Right cardiac atrium (tissue), 5 donors: ENCODE data around the gene ECI1. TPM values are rescaled to one million over a fixed set of nuclear protein-coding genes. Genes with fewer than 3 reads are reported as not detected.

Source experiments
- ATAC-seq, 2 donors: fragments of 200-7000 bp; cut with Tn5 transposase; one replicate each; pipeline versions ENCODE4 v1.8.0 to v1.9.1; 2020; ENCODE audit warnings: moderate library complexity in 2 of 2, mild to moderate bottlenecking in 1 of 2
- DNase-seq, 3 donors: peaks; one replicate each; pipeline ENCODE4 v3.0.0-alpha.2; 2020
- H3K27ac ChIP-seq: one replicate; pipeline ENCODE4 v1.5.1; 2013; ENCODE audit warnings: mild to moderate bottlenecking, low read length, control low read depth, moderate library complexity
- H3K27me3 ChIP-seq: one replicate; pipeline ENCODE4 v1.6.1; 2013; ENCODE audit not compliant: control insufficient read depth, insufficient read depth
- H3K4me1 ChIP-seq: one replicate; pipeline ENCODE4 v1.6.1; 2013; ENCODE audit warnings: low read length; ENCODE audit not compliant: control insufficient read depth, insufficient read depth
- H3K4me3 ChIP-seq: one replicate; pipeline ENCODE4 v1.5.1; 2013; ENCODE audit warnings: low read length, control low read depth
- H3K9me3 ChIP-seq: one replicate; pipeline ENCODE4 v1.6.1; 2013; ENCODE audit warnings: low read length; ENCODE audit not compliant: control insufficient read depth
- WGBS: extraction: QIAGEN DNeasy Blood & Tissue Kit; methylation state at CpG from one replicate; pipeline ENCODE4 v1.1.7; 2013; 5-methylcytosine and 5-hydroxymethylcytosine counted together
- intact Hi-C, 4 donors: fragments of 100-400 bp; cut with DNase I; formaldehyde crosslinking; loops; one replicate each; pipeline versions ENCODE4 v1.11.0 to v1.14.0; 2022 to 2023
- polyA plus RNA-seq: library from polyadenylated mRNA; stranded (reverse); fragments of 200-250 nt; gene quantifications from one replicate; pipeline ENCODE4 v1.2.3, GENCODE V29; 2013
- total RNA-seq, 4 donors: library from RNA; stranded (reverse); fragmentation: NEBNext Ultra II Directional; extraction: Animal tissue kit (Norgen Biotek cat#: 25700); gene quantifications; one replicate each; pipeline ENCODE4 v1.2.1, GENCODE V29; 2021
- donor health status: healthy with polysubstance abuse.
- donor health status: DM: no; HTN: yes; CAD: no.
- donor health status: DM: no; HTN: no; CAD: no.
- donor health status: DM: no; HTN: yes; CAD: no; lungs with severe emphysema.
- donor health status: DM: yes; HTN: yes; CAD: no.

Gene ECI1
- total and polyA plus RNA-seq, 5 donors = 110 to 166 (median 126) TPM

- Histone ChIP-seq H3K4me3 (no peak overlapping the region), H3K27me3 (no peaks in the 10 kb centered on the region), H3K4me1 (no peaks in the 10 kb centered on the region), H3K9me3 (no peaks in the 10 kb centered on the region), H3K27ac (no peak overlapping the region)
- intact Hi-C loops = no loop called here
- 74% methylated on average over 8 of the region's 8 CpGs for WGBS
- ATAC-seq = no peak
- peak in 1 of 3 donors; percentile 24 for DNase-seq
Measured at GRCh38 chr16:2288726-2289125, 37.3 kb upstream of the ECI1 start.

DNA sequence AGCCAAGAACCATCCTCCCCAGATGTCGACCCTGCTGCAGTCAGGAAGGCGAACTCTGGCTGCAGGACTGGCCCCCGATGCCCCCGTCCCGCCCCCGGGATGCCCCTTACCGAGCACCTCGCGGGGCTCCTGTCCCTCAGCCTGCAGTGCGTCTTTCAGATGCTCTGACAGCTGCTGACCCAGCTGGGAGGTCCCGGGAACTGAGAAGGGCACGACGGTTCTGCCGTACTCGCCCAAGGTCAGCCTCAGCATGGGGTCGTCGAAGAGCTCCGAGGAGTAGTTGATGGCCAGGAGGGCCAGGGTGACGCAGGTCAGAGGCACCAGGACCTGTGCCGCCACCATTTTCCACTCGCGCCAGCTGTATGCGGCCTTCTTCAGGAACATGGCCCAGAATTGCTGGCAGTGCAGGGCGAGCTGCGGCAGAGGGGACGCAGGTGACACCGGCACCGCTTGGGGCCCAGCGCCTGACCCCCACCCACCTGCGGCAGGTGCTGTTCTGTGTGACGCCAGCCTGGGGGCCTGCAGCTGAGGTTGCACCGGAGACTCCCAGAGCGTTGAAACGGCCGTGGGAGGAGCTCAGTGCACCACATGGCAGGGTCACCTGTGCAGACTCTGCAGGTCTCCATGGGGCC lies 36.6 kb upstream of the ECI1 start:
- Histone ChIP-seq H3K9me3 (no peaks in the 10 kb centered on the region), H3K4me1 (no peaks in the 10 kb centered on the region), H3K27me3 (no peaks in the 10 kb centered on the region), H3K27ac (no peak overlapping the region), H3K4me3 (no peak overlapping the region)
- WGBS = 82% methylated on average over 35 of the region's 35 CpGs
- ATAC-seq (no peak), DNase-seq (peak in 2 of 3 donors; percentile 40 to 50)
- intact Hi-C loops = no loop called here

DNA sequence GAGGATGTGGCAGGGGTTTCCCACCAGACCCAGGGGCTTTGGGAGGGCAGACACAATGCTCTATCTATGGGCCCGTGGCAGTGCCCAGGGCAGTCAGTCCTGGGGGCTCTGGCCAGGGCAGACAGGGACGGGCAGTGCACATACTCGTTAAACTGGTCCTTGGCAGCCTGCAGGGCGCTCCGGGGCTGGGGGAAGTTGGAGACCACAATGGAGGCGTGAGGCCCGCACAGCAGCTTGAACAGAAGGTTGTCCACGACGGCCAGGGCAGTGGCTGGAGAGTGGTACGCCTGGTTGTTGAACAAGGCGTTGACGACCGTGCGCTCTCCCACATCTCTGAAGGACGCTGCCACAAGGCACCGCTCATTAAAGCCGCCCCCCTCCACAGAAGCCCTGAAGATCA lies 35.2 kb upstream of the ECI1 start:
- intact Hi-C loops = no loop called here

DNA sequence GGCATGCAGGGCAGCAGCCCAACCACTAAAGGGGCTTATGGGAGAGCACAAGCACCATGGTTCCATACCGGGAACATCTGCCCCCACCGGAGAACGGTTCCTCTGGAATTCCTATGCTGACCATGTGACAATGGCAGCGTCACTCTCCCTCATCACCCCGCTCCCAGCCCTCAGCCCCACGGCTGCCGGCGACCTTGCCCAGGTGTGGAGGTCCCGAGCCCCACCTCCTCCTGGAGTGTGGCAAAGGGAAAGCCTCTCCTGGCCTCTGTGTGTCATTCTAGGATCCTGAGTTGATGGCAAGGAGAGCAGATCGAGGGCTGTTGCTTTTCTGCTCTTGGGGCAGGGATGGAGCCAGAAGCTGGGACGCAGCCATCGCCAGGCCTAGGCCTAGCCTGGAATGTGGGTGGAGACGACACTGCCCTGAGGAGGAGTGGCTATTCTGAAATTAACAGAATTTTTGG lies 34.4 kb upstream of the ECI1 start:
- H3K4me1 ChIP-seq = no peaks in the 10 kb centered on the region
- no peak for ATAC-seq
- no peak overlapping the region for H3K4me3 ChIP-seq
- peak in 2 of 3 donors; percentile 50 to 54 for DNase-seq
- no peaks in the 10 kb centered on the region for H3K27me3 ChIP-seq
- H3K27ac ChIP-seq = no peak overlapping the region
- no peaks in the 10 kb centered on the region for H3K9me3 ChIP-seq
- intact Hi-C loops = no loop called here
- WGBS = 77% methylated on average over 13 of the region's 13 CpGs

More for the DNA sequence above, 35.2 kb upstream of the ECI1 start:
- Histone ChIP-seq H3K27me3 (no peaks in the 10 kb centered on the region), H3K27ac (no peak overlapping the region), H3K9me3 (no peaks in the 10 kb centered on the region), H3K4me1 (no peaks in the 10 kb centered on the region), H3K4me3 (no peak overlapping the region)
- DNase-seq (peak in 2 of 3 donors; percentile 33 to 48), ATAC-seq (no peak)
- WGBS = 89% methylated on average over 17 of the region's 17 CpGs

DNA sequence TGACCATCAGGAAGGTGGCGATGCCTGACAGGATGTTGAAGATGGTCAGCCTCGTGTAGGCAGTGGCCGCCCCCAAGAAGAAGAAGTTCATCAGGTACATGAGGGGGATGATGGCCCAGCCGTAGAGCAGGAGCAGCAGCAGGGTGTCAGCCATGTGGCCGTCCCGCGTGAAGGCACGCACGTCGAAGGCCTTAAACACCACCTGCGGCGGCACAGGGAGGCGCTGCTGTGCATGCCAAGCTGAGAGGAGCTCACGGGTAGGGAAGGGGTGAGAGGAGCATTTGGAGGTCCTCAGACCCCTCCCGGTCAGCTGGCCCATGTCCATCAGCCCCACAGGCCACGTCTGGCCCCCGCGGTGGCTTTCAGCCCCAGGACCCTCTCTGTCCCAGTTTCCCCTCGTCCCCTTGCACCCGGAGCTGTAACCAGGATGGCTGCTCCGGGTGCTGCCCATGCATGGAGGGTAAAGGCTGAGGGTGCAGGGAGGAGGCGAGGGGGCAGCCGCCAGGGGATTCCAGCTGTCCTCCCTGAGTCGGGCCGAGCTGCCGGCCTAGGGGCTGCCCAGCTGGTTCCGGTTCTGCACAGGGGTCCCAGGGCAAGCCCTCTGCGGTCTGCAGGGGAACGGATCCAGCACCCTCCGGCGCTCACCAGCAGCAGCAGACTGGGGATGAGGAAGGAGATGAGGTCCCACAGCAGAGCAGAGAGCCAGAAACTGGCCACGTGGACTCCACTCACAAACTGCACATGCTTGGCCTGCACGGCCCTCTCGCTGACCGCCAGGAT lies 33.6 kb upstream of the ECI1 start:
- Histone ChIP-seq H3K27me3 (no peaks in the 10 kb centered on the region), H3K9me3 (no peaks in the 10 kb centered on the region), H3K4me3 (no peak overlapping the region), H3K4me1 (no peaks in the 10 kb centered on the region), H3K27ac (no peak overlapping the region)
- no peak for ATAC-seq
- intact Hi-C loops = no loop called here
- WGBS = 87% methylated on average over 35 of the region's 35 CpGs
- peak in 2 of 3 donors; percentile 35 to 39 for DNase-seq

DNA sequence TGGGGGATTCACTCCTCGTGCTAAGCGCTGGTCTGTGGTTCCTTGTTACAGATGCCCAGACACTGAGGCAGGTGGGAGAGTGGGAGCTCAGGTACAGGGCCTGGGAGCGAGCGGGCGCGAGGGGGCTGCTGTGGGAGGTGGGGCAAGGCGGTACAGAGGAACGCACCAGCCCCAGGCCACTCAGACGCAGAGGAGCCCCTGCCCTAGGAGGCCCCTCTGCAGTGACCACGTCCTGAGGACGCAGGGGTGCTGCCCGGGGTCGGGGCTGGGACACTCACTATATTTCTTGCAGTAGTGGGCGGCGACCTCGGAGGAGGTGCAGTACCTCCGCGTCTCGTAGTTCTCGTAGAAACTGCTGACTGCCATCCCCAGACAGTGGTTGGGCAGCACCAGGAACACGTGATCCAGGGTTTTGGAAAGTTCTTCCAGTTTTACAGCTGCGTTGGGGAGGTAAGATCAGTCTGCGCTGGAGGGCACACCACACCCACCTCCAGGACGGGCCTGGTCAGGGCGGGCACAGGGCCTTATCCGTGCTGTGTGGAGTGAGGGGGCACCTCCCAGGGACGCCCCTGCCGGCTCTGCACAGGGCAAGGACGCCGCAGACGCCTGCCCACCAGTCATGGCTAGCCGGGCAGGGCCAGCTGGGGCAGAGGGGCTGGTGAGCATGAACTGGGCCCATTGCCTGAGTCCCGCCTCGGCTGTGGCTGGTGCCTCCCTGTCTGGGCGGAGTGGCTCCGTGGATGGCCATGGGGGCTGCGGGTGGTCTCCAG lies 32.8 kb upstream of the ECI1 start:
- Histone ChIP-seq H3K4me1 (no peaks in the 10 kb centered on the region), H3K9me3 (no peaks in the 10 kb centered on the region), H3K27me3 (no peaks in the 10 kb centered on the region), H3K27ac (no peak overlapping the region), H3K4me3 (no peak overlapping the region)
- 89% methylated on average over 37 of the region's 37 CpGs for WGBS
- DNase-seq (peak in 1 of 3 donors; percentile 40), ATAC-seq (peak in 1 of 2 donors; percentile 12)
- intact Hi-C loops = no loop called here

GRCh38 chr16:2282866-2283555 lies 31.6 kb upstream of the ECI1 start:
- no peak overlapping the region for H3K4me3 ChIP-seq
- no peaks in the 10 kb centered on the region for H3K4me1 ChIP-seq
- WGBS = 86% methylated on average over 26 of the region's 26 CpGs
- H3K27me3 ChIP-seq = no peaks in the 10 kb centered on the region
- intact Hi-C loops = no loop called here
- H3K27ac ChIP-seq = no peak overlapping the region
- no peaks in the 10 kb centered on the region for H3K9me3 ChIP-seq
- ATAC-seq (no peak), DNase-seq (peak in 1 of 3 donors; percentile 48)

DNA sequence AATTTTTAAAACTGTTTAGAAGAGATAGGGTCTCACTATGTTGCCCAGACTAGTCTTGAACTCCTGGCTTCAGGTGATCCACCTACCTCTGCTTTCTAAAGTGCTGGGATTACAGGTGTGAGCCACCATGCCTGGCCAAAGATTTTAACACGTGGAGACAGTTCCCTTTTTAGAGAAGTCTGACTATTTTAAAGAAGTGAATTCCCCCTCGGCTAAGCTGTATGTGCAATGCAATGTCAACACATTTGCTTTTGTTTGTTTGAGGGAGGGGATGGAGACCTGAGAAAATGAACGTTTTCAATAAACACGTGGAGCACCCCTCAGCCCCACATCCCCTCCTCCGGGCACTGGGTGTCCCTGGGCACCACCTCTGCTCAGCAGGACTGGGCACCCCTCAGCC lies 30.9 kb upstream of the ECI1 start:
- Histone ChIP-seq H3K4me1 (no peaks in the 10 kb centered on the region), H3K4me3 (no peak overlapping the region), H3K27me3 (no peaks in the 10 kb centered on the region), H3K27ac (no peak overlapping the region), H3K9me3 (no peaks in the 10 kb centered on the region)
- intact Hi-C loops = no loop called here
- no peak for DNase-seq
- no peak for ATAC-seq
- 78% methylated on average over 5 of the region's 5 CpGs for WGBS

DNA sequence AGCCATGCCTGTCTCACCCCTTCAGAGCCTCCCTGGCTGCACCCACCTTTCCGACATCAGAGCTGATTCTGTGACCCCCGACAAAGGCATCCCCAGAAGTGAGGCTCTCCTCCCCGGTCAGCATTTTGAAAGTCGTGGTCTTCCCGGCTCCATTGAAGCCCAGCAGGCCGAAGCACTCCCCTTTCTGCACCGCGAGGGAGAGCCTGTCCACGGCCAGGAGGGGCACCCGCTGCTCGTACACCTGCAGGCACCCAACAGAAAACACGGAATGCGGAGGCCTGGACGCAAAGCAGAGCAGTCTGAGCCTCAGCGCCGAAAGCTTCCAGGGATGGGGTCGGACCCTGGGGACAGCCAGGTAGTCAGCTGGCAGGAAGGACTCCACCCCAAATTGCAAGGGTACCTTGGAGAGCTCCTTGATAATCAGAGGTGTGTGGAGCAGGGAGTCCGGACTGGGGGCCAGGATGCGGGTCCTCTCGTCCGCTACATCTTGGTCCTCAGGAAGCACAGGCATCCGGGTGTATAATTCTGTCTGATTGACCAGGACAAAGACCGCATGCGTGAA lies 29.7 kb upstream of the ECI1 start:
- no peak overlapping the region for H3K27ac ChIP-seq
- intact Hi-C loops = no loop called here
- H3K27me3 ChIP-seq = no peaks in the 10 kb centered on the region
- no peak for ATAC-seq
- H3K4me3 ChIP-seq = no peak overlapping the region
- peak in 1 of 3 donors; percentile 22 for DNase-seq
- 77% methylated on average over 24 of the region's 24 CpGs for WGBS
- H3K9me3 ChIP-seq = no peaks in the 10 kb centered on the region
- H3K4me1 ChIP-seq = no peaks in the 10 kb centered on the region

DNA sequence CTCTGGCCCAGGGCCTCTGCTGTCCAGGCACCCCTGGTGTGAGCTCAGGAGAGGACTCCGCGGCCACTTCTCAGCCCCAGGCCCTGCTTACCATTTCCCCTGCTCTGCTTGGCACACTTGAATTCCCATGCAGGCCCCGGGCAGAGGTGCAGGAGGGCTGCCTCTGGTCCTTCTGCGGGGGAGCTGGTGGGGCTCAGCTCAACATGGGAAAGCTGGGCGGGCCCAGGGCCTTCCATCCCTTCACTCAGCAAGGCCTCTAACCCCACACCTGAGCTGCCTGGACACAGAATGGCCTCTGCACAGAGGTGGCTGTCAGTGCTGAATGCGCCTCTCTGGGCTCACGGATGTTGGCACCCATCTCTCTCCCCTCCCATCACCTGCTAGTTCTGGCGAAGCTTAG lies 29.1 kb upstream of the ECI1 start:
- intact Hi-C loops = no loop called here
- ATAC-seq (no peak), DNase-seq (peak in 1 of 3 donors; percentile 18)
- H3K4me1 ChIP-seq = no peaks in the 10 kb centered on the region
- 95% methylated on average over 8 of the region's 8 CpGs for WGBS
- no peak overlapping the region for H3K27ac ChIP-seq
- no peaks in the 10 kb centered on the region for H3K27me3 ChIP-seq
- no peak overlapping the region for H3K4me3 ChIP-seq
- no peaks in the 10 kb centered on the region for H3K9me3 ChIP-seq
